ENCODE measurements around the gene TBC1D10B.

Gene TBC1D10B

GRCh38 chr16:30370456-30371247 lies at the start of gene TBC1D10B:
TBC1D10B (minus strand) TSS chr16:30370494; CDS start chr16:30370183, 311 bp downstream.
- peak; percentile 97 to 98 for DNase-seq (ENCODE audit: low read depth in 2 of 2, low spot score in 1 of 2)

GRCh38 chr16:30418350-30419181 lies 48.3 kb upstream of the TBC1D10B start:
- no peak for DNase-seq (ENCODE audit: low read depth in 2 of 2, low spot score in 1 of 2)

GRCh38 chr16:30417529-30418349 lies 47.4 kb upstream of the TBC1D10B start:
- DNase-seq (ENCODE audit: low read depth in 2 of 2, low spot score in 1 of 2) = peak; percentile 61 to 81

DNA sequence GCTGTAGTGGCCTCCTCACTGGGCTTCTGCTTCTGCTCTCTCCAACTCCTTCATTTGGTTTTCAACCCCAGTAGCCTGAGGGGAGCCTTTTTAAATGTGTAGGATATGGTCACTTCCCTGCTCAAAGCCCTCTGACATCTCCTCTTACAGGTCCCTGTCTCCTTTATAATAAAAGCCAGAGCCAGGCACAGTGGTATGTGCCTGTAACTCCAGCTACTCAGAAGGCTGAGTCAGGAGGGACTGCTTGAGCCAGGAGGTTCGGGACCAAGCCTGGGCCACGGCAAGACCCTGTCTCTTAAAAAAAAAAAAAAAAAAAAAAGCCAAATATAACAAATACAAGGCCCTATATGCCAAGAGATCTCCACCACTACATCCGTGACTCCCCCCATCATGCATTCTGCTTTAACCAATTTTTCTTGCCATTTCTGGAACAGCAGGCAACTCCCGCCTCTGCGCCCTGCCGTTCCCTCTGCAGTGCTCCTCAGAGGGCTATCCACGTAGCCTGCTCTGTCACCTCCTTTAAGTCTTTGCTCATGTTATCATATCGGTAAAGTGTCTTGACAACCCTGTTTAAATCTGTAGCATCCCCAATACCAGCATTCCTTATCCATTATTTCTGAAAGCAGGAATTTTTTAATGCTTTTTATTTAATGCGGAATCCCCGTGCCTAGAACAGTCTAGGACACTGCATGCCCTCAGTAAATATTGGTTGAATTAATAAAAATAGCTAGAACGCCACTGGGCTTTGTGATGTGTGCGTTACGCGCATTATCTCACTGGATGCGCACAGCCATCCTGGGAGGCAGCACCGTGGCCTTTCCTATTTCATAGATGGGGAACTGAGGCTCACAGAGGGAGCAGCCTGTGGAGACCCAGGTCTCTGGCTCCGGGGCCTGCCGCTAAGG lies 46.6 kb upstream of the TBC1D10B start:
- no peak for DNase-seq (ENCODE audit: low read depth in 2 of 2, low spot score in 1 of 2)

DNA sequence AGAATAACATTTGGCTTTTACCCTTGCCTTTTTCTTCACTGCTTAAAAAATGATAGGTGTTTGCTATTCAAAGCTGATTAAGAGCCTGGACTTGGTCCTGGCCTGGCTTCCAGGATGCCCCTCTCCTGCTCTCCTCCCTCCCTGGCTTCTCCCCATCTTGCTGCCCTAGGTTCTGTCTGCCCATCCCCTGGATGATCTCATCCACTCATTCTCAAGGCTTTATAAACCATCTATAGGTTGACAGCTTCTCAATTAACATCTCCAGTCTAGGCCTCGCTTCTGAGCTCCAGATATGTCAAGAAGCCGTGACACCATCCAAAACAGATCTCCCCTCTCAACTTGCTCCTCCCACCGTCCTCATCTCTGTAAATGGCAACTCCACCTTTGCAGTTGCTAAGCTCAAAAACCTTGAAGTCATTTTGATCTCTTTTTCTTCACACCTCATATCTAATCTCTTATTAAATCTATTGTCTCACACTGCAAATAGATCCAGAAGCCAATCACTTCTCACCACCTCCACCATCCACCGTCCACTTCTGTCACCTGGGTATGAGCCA lies 45.8 kb upstream of the TBC1D10B start:
- no peak for DNase-seq (ENCODE audit: low read depth in 2 of 2, low spot score in 1 of 2)

DNA sequence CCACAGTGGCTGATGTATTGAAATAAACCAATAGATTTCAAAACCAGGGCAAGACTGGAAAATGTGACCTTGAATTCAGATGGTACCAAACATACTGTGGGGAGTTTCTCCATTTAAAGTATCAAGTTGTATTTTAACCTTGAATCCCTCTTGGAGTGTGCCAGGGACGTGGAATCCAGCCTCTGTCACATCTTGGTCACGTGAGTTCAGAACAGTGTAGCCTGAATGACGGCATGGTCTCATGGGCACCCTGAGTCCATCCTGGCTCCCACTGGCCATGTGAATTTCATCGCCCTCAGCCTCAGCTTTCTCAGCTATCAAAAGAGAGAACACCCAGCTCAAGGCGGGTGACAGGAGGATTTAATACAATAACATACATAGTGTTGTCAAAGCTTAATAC lies 43.9 kb upstream of the TBC1D10B start:
- DNase-seq (ENCODE audit: low read depth in 2 of 2, low spot score in 1 of 2) = no peak

- no peak for DNase-seq (ENCODE audit: low read depth in 2 of 2, low spot score in 1 of 2)
These were observed 43.0 kb upstream of the TBC1D10B start for GRCh38 chr16:30413112-30413806.

- DNase-seq (ENCODE audit: low read depth in 2 of 2, low spot score in 1 of 2) = peak; percentile 81 to 96
These were observed 39.1 kb upstream of the TBC1D10B start for GRCh38 chr16:30409125-30410060.

GRCh38 chr16:30407804-30408534 lies 37.7 kb upstream of the TBC1D10B start:
- no peak for DNase-seq (ENCODE audit: low read depth in 2 of 2, low spot score in 1 of 2)

DNA sequence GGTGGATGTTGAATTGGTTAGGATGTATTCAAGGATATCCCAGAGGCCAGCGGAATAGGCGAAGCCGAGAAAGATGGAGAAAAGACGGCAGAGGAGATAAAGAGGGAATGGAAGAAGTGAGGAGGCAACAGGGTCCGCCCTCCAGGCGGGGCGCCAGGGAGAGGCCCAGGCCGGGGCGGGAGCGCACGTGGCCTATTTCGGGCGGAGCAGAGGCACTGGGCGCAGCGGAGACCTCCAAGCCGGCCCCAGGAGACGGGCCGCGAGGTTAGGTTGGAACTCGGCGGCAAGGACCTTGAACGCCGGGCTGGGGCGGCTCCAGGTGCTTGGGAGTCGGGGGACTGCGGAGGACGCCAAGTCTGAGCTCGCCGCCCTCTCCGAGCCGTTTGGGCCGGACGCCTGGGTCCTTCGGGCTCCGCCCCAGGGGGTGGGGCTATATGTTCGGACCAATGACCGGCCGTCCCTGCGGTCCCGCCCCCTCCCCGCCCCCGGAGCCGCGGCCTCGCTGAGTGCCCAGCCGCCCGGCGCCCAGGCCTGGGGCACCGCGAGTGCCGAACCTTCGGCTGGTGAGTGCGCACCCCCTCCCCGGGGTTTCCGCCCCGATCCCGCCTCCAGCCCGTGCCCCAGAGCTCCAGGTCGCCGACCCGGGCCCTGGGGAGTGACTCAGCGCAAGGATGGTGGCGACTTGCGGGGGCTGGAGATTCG lies 37.0 kb upstream of the TBC1D10B start, which contains the start of gene ZNF771:
TSS of gene ZNF771 (plus strand) at position 505 of the 702 bp plus-strand sequence. CDS start 448 bp downstream, outside the sequence.
- DNase-seq (ENCODE audit: low read depth in 2 of 2, low spot score in 1 of 2) = peak; percentile 73 to 85

DNA sequence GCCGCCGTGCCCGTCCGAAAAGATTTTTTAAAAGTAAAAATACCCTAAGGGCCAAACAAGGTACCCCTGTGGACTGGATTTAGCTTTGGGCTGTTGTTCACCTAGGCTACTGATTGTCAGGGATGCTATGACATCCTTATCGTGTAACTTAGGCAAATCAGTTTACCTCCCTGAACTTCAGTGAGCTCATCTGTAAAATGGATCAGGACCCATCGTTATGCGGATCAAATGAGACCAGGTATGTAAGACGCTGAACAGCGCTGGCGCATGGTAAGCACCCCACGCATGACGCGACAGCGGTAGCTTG lies 36.5 kb upstream of the TBC1D10B start:
- DNase-seq (ENCODE audit: low read depth in 2 of 2, low spot score in 1 of 2) = no peak

DNA sequence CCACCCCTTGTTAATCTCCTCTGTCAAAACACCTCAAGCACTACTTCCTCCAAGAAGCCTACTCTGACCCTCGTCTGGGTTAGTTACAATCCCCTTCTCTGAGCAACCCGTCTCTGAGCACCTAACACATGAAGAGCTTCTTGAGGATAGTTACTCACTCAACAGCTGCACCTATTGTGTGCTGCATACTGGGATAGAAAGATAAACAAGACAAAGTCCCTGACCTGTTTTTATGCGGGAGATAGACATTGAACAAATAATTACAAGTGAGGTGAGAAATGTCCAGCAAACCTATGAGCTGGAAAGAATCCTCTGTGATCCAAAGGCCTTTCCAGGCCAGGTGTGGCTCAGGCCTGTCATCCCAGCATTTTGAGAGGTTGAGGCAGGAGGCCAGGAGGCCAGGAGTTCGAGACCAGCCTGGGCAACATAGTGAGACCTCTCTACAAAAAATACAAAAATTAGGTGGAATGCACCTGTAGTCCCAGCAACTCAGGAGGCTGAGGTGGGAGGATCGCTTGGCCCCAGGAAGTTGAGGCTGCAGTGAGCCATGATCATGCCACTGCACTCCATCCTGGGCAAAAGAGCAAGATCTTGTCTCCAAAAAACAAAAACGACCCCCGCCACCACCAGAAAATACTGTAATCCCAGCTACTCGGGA lies 31.6 kb upstream of the TBC1D10B start:
- DNase-seq (ENCODE audit: low read depth in 2 of 2, low spot score in 1 of 2) = no peak

DNA sequence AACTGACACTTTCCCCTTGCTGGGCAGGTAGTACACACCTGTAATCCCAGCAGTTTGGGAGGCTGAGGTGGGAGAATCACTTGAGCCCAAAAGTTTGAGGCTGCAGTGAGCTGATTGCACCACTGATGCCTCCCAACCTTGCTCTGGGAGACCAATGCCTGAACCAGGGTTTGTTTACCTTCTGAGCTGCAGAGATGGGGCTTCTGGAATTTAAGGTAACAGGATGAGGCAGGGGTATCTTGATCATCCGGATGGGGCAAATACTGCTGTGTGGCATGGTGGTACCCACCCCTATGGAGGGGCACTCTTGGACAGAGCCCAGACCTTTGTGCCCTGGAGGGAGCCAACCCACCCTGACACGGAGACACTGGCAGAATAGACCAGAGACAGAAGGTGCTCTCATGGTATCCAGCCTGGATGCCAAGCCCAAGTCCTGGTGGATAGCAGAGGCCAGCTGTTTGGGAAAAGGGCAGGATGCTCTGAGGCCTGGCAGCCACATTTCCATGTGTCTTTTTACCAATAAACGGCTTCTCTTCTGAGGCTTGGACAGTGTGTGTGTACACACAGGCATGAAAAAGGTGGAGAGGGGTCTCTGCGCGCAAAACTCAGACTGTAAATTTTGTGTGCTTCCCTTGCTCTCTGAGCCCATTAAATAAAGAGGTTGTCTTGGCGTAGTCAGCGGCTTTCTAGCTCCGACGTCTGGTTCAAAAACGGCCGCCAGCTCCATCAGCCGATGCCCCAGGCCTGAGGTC lies 29.3 kb upstream of the TBC1D10B start:
- no peak for DNase-seq (ENCODE audit: low read depth in 2 of 2, low spot score in 1 of 2)

- DNase-seq (ENCODE audit: low read depth in 2 of 2, low spot score in 1 of 2) = no peak
These were observed 28.6 kb upstream of the TBC1D10B start for GRCh38 chr16:30398661-30399434.

Data from stimulated activated CD8-positive, alpha-beta memory T cell treated with anti-CD3 and anti-CD28 coated beads, Interleukin-4, amount 100 ng/mL, for 4 hours (primary cell).